CD4-positive, alpha-beta T cell treated with Interleukin-15 for 1 hour (primary cell): Measurements from ENCODE around the gene CDK7.
"Not testable (repeated sequence)": the region's sequence is repeated elsewhere in the genome, so short reads cannot be mapped to it uniquely, and the experiment has no call there.

Experiments used
- DNase-seq: peaks from one replicate; pipeline ENCODE4 v3.0.0-alpha.2; 2020

Gene CDK7

DNA sequence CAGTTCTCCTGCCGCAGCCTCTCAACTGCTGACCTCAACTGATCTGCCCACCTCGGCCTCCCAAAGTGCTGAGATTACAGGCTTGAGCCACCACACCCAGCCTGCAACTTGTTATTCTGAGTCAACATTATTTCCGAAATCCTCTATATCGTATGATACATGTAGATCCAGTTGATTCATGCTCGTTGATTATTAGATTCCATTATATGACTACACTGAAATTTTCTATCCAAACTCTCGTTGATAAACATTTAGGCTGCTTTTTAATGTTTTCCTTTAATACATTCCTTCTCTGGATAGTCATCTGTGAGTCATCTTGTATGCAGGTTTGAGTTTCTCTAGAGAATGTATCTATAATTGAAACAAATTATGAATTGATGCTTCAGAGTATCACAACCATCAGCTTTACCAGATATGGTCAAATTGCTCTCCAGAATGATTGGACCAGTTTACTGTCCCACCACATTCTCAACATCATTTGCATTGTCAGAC, 4.1 kb downstream of the CDK7 start:
- no peak for DNase-seq

DNA sequence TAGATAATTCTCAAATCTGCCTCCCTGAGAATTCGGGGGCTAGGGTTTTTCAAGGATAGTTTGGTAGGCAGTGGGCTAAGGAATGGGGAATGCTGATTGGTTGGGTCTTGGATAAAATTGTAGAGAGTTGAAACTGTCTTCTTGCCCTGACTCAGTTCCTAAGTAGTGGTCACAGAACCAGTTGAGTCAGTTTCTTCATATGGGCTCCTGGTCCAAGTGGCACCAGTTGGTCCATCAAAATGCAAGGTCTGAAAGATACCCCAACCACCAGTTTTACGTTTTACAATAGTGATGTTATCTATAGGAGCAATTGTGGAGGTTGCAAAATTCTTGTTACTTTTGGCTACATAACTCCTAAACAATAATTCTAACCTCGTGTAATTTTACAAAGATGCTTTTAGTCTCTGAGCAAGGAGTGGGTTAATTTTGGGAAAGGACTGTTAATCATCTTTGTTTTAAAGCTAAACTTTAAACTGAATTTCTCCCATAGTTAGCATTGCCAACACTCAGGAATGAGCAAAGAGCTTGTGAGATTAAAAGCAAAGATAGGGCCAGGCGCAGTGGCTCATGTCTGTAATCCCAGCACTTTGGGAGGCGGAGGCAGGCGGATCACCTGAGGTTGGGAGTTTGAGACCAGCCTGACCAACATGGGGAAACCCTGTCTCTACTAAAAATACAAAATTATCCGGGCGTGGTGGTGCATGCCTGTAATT, 7.7 kb downstream of the CDK7 start:
- DNase-seq: no peak

DNA sequence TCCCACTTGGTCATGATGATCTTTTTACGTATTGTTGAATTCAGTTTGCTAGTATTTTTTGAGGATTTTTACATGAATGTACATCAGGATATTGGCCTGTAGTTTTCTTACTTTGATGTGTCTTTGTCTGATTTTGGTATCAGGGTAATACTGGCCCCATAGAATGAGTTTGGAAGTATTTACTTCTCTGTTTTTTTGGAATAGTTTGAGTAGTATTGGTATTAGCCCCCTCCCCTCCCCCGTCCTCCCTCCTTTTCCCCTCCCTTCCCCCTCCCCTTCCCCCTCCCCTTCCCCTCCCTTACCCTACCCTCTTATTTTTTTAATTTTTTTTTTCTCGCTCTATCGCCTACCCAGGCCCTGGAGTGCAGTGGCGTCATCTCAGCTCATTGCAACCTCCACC, 10.3 kb downstream of the CDK7 start:
- no peak for DNase-seq

DNA sequence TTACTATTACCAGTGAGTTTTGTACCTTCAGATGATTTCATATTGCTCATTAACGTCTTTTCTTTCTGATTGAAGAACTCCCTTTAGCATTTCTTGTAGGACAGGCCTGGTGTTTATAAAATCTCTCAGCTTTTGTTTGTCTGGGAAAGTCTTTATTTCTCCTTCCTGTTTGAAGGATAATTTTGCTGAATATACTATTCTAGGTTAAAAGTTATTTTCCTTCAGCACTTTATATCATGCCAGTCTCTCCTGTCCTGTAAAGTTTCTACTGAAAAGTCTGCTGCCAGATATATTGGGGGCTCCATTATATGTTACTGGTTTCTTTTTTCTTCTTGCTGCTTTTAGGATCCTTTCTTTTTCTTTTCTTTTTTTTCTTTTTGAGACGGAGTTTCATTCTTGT, 13.3 kb downstream of the CDK7 start:
- no peak for DNase-seq

- DNase-seq: no peak
Observed at GRCh38 chr5:69250593-69250992, 15.9 kb downstream of the CDK7 start.

DNA sequence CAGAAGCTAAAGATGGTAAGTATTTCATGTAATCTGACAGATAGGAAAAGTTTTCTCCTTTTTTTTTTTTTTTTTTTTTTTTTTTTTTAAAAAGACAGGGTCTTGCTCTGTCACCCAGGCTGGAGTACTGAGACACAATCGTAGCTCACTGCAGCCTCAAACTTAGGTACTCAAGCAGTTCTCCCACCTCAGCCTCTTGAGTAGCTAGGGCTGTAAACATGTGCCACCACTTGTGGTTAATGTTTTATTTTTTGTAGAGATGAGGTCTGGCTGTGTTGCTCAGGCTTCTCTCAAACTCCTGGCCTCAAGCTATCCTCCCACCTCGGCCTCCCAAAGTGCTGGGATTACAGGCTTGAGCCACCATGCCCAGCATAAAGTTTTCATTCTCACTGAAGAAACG, 17.8 kb downstream of the CDK7 start:
- DNase-seq: no peak

DNA sequence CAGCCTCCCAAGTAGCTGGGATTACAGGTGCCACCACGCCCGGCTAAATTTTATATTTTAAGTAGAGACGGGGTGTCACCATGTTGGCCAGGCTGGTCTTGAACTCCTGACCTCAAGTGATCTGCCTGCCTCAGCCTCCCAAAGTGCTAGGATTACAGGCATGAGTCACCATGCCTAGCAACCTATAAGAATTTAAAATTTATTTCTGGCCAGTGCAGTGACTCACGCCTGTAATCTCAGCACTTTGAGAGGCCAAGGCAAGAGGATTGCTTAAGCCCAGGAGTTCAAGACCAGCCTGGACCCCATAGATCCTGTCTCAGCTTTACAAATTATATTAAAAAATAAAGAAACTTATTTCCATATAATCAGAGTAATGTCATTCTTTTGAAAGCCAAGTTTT, 21.3 kb downstream of the CDK7 start:
- DNase-seq: not testable (repeated sequence)

DNA sequence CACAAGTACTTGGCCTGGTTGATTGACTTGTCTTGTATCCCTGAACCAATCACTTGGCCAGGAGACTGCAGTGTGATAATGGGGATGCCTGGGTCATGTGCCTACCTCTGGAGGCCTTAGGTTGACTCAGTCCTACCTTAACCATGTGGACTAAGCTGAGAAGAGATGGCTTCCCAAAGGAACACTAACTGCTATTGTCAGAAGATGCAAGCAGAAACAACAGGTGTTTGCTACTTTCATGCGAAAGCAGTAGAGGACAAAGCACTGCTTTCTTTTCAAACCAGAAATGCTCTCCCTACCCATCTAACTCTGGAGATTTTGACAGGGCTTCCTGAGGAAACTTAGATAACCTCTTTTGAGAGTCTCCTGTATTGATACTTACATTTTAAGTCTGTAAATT, 22.9 kb downstream of the CDK7 start:
- no peak for DNase-seq

DNA sequence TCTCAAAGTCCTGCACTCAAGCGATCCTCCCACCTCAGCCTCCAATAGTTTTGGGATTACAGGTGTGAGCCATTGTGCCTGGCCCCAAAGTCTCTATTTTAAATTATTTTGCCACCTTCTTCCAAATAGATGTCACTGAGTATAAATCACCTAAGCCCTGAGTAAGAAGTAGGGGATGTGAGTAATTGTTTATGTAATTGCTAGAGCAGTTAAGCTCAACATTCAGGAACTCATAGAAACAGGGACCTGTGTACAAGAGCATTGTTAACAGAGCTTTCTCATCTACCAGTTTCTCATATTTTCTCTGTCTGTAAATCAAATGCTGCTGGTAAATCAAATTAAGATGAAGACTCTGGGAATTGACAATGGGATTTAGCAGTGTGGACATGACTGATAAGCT, 26.3 kb downstream of the CDK7 start:
- DNase-seq: no peak

DNA sequence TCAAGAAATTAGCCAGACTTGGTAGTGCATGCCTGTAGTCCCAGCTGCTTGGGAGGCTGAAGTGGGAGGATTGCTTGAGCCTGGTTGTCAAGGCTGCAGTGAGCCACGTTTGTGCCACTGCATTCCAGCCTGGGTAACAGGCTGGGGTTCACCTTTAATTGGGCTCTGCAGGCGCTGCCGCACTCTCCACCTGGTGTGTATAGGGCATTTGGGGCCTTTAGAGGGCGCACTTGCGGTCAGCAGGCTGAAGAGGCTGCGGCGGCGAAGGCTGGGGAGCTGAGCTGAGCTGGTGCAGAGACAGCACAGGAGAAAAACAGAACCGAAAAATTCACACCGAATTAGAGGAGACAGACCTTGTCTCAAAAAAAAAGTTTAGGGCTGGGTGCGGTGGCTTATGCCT, 31.2 kb downstream of the CDK7 start:
- DNase-seq: no peak

- no peak for DNase-seq
Observed at GRCh38 chr5:69268899-69269298, 34.2 kb downstream of the CDK7 start.

DNA sequence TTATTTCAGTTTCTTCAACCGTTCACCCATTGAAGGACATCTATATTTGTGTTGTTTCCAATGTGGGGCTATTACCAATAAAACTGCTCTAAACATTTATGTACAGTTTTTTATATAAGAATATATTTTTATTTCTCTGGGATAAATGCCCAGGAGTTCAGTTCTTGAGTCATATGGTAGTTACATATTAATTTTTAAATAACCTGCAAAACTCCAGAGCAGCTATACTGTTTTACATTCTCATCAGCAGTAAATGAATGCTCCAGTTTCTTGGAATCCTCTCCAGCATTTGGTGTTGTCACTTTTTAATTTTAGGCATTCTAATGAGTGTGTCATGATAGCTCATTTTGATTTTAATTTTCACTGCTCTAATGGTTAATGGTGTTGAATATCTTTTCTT, 36.2 kb downstream of the CDK7 start:
- DNase-seq: no peak

- DNase-seq: no peak
Observed at GRCh38 chr5:69271376-69271775, 36.7 kb downstream of the CDK7 start.

DNA sequence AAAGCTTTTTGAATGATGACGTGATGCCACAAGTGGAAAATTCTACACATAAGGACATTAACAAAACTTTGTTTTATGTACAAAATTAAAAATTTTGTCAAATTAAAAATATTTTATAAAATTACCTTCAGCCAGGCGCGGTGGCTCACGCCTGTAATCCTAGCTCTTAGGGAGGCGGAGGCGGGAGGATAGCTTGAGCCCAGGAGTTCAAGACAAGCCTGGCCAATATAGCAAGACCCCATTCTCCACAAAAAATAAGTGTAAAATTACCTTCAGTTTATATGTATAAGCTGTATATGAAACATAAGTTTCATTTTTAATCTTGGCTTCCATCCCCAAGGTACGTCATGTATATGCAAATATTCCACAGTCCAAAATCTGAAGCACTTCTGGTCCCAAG, 40.9 kb downstream of the CDK7 start:
- no peak for DNase-seq

DNA sequence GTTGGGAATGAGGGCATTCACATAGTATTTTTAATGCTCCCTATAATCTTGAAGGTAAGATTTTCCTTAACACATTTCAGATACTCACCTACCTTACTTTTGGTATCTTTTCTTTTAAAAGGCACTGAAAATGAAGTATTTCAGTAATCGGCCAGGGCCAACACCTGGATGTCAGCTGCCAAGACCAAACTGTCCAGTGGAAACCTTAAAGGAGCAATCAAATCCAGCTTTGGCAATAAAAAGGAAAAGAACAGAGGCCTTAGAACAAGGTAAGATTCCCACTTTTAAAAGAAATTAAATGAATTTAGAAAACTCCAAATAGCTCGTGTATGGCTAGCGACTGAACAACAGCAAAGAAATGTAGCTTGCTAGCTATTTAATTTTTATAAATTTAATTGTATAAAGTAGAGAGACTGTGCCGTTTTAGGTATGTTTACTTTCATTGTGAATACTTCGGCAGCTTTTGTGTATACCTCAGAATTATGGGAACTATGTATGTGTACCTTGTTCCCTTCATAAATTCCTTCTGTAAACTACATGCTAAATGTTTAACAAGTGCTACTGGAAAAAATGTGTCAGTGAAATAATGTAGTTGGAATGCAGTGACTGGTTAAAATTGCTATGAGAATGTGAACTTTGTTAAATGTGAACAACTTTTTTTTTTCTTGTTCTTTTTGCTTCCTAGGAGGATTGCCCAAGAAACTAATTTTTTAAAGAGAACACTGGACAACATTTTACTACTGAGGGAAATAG, 41.9 kb downstream of the CDK7 start:
- DNase-seq: no peak

GRCh38 chr5:69279517-69279916, 44.8 kb downstream of the CDK7 start:
- no peak for DNase-seq

DNA sequence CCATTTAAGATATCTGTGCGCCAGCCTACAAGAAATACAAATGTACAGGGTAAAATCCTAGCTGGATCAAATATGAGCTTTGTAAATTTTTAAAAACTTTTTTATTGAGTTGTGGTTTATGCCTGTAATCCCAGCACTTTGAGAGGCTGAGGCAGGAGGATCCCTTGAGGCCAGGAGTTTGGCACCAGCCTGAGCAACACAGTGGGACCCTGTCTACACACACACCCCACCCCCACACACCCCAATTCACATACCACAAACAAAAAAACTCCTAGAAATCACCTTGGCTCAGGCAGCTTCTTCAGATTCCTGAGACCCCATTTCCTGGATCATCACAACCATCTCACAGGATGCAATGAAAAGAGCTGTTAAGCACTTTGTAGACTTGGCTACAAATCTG, 46.4 kb downstream of the CDK7 start:
- no peak for DNase-seq

- no peak for DNase-seq
Observed at GRCh38 chr5:69284203-69284602, 49.5 kb downstream of the CDK7 start.

- DNase-seq: no peak
Observed at GRCh38 chr5:69285448-69286116, 50.9 kb downstream of the CDK7 start.

GRCh38 chr5:69288069-69288468, 53.4 kb downstream of the CDK7 start:
- no peak for DNase-seq

DNA sequence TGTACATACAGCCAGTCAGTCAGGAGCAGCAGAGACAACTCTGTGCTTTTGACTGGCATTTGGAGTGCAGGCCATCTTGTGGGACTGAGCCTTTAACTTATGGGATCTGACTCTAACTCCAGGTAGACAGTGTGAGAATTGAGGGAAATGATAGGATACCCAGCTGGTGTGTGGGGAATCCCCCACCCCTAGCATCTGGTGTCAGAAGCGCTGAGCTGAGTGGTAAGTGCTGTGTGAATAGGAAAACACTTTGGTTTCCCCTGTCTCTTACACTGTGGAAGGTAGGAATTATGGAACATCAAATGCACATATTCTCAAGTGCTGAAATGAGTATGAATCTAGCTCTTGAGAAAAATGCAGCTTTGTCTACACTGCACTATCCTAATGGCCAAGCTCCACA, 54.0 kb downstream of the CDK7 start:
- no peak for DNase-seq

GRCh38 chr5:69292306-69292705, 57.6 kb downstream of the CDK7 start:
- DNase-seq: no peak

DNA sequence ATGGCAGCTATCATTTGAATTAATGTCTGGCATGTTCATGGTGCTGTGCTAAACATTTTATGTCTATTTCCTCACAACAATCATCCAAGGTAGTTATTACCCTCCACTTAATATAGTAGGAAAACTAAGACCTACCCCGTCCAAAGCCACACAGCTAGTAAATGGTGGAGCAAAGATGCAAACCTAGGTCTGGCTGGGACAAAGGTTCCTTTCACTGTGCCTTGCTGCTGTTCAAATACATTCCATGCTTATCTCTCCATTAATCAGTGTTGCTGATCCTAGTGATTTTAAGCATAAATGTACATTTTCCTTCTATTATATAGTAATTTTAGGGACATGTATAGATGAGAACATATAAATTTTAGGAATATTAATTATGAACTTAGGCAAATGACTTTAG, 59.2 kb downstream of the CDK7 start:
- DNase-seq: no peak
